ENCODE results near the gene HSD11B1. TPM values are rescaled to one million over a fixed set of nuclear protein-coding genes. Genes with fewer than 3 reads are reported as not detected.

The HSD11B1 gene
- total RNA-seq, 2 donors from 2014 or later, result 9.3 to 29.1 TPM

GRCh38 chr1:209708297-209708696 is 3.7 kb downstream of the HSD11B1 start:
- intact Hi-C loops (cut with DNase I), result no loop called here
- Histone ChIP-seq H3K36me3 (no peaks in the 10 kb centered on the region), H3K9me3 (no peaks in the 10 kb centered on the region)

GRCh38 chr1:209710093-209710492 is 5.4 kb downstream of the HSD11B1 start:
- intact Hi-C loops (cut with DNase I), result no loop called here
- H3K9me3 ChIP-seq, result no peaks in the 10 kb centered on the region
- no peaks in the 10 kb centered on the region for H3K36me3 ChIP-seq
- 90% methylated on average over 2 of the region's 2 CpGs for WGBS
- H3K27ac ChIP-seq, result no peak overlapping the region
- H3K27me3 ChIP-seq (replicated peaks; ENCODE audit: insufficient read depth), result no peaks in the 10 kb centered on the region
- no peak for DNase-seq (ENCODE audit: low spot score)
- H3K4me3 ChIP-seq, result no peak overlapping the region
- no peaks in the 10 kb centered on the region for H3K4me1 ChIP-seq (replicated peaks)
- TF ChIP-seq POLR2A (IDR thresholded peaks at IDR 0.05) (no peak), POLR2AphosphoS5 (IDR thresholded peaks at IDR 0.05) (no peak), CTCF (IDR thresholded peaks at IDR 0.05) (no peak)

More at GRCh38 chr1:209708297-209708696, 3.7 kb downstream of the HSD11B1 start:
- Histone ChIP-seq H3K4me1 (replicated peaks) (no peaks in the 10 kb centered on the region), H3K27ac (no peak overlapping the region), H3K4me3 (no peak overlapping the region), H3K27me3 (replicated peaks; ENCODE audit: insufficient read depth) (no peaks in the 10 kb centered on the region)
- TF ChIP-seq CTCF (IDR thresholded peaks at IDR 0.05), result no peak
- no peak for TF ChIP-seq POLR2A (IDR thresholded peaks at IDR 0.05)
- TF ChIP-seq POLR2AphosphoS5 (IDR thresholded peaks at IDR 0.05), result no peak
- WGBS, result 51% methylated on average over 4 of the region's 4 CpGs
- DNase-seq (ENCODE audit: low spot score), result no peak

- Histone ChIP-seq H3K27me3 (replicated peaks; ENCODE audit: insufficient read depth) (no peaks in the 10 kb centered on the region), H3K36me3 (no peaks in the 10 kb centered on the region), H3K4me1 (replicated peaks) (no peaks in the 10 kb centered on the region), H3K27ac (no peak overlapping the region), H3K9me3 (no peaks in the 10 kb centered on the region), H3K4me3 (no peak overlapping the region)
- no peak for DNase-seq (ENCODE audit: low spot score)
- WGBS, result 70% methylated on average over 3 of the region's 3 CpGs
- TF ChIP-seq POLR2AphosphoS5 (IDR thresholded peaks at IDR 0.05), result no peak
- no peak for TF ChIP-seq POLR2A (IDR thresholded peaks at IDR 0.05)
- TF ChIP-seq CTCF (IDR thresholded peaks at IDR 0.05), result no peak
- intact Hi-C loops (cut with DNase I), result no loop called here
Measured at GRCh38 chr1:209710847-209711246, 6.2 kb downstream of the HSD11B1 start.

- H3K27ac ChIP-seq, result no peak overlapping the region
Measured at GRCh38 chr1:209714338-209714737, 9.7 kb downstream of the HSD11B1 start.

More at GRCh38 chr1:209714338-209714737, 9.7 kb downstream of the HSD11B1 start:
- no peak for TF ChIP-seq POLR2AphosphoS5 (IDR thresholded peaks at IDR 0.05)
- no peak for TF ChIP-seq CTCF (IDR thresholded peaks at IDR 0.05)
- TF ChIP-seq POLR2A (IDR thresholded peaks at IDR 0.05), result no peak
- H3K4me3 ChIP-seq, result no peak overlapping the region
- intact Hi-C loops (cut with DNase I), result no loop called here
- no peak for DNase-seq (ENCODE audit: low spot score)
- no peaks in the 10 kb centered on the region for H3K27me3 ChIP-seq (replicated peaks; ENCODE audit: insufficient read depth)
- no peaks in the 10 kb centered on the region for H3K4me1 ChIP-seq (replicated peaks)
- WGBS, result 94% methylated on average over 2 of the region's 2 CpGs
- H3K36me3 ChIP-seq, result no peaks in the 10 kb centered on the region
- H3K9me3 ChIP-seq, result no peaks in the 10 kb centered on the region
